Panc1 (cell line): ENCODE measurements around the gene CCRL2. TPM values are rescaled to one million over a fixed set of nuclear protein-coding genes. Genes with fewer than 3 reads are reported as not detected.

ENCODE experiments used
- ATAC-seq: fragments of 200-7000 bp; cut with Tn5 transposase; 2 replicates; pipeline ENCODE4 v1.9.1; 2020; ENCODE audit warnings: mild to moderate bottlenecking, moderate library complexity
- BruUV-seq: library from RNA; stranded (reverse); fragments of 400-500 nt; replicated peaks from 2 replicates; lab custom pipeline; 2021; lab: Mats Ljungman, UMichigan
- CTCF ChIA-PET: fragments of 300-600 bp; sonication (Branson Sonifier 250); formaldehyde crosslinking; loops from one replicate; lab custom pipeline; 2022; ENCODE audit warnings: antibody characterized with exemption; lab: Charles Lee
- POLR2A ChIA-PET: fragments of 300-600 bp; sonication (Branson Sonifier 250); formaldehyde crosslinking; loops from one replicate; lab custom pipeline; 2022; ENCODE audit warnings: antibody characterized with exemption; lab: Charles Lee
- DNase-seq: peaks from one replicate; pipeline ENCODE4 v3.0.0-alpha.2; 2010; ENCODE audit warnings: low read depth, low spot score
- H3K27ac ChIP-seq: 2 replicates; pipeline ENCODE4 v1.5.1; 2011; ENCODE audit warnings: mild to moderate bottlenecking, low read length, inconsistent platforms
- H3K27me3 ChIP-seq: fragments of 200-500 bp; sonication (Bioruptor generic); 2 replicates; pipeline ENCODE4 v1.6.0; 2014; ENCODE audit warnings: low read length, inconsistent platforms; ENCODE audit not compliant: control insufficient read depth, insufficient read depth
- H3K36me3 ChIP-seq: fragments of 200-500 bp; sonication (Bioruptor generic); 2 replicates; pipeline ENCODE4 v1.5.1; 2014; ENCODE audit warnings: inconsistent platforms, mild to moderate bottlenecking, low read length, moderate library complexity; ENCODE audit not compliant: control insufficient read depth, insufficient read depth
- H3K4me1 ChIP-seq: 2 replicates; pipeline ENCODE4 v1.5.1; 2011; ENCODE audit warnings: inconsistent platforms, mild to moderate bottlenecking, low read length, moderate library complexity; ENCODE audit not compliant: control insufficient read depth, insufficient read depth
- H3K4me3 ChIP-seq, 2 experiments: 2 replicates each; pipeline ENCODE4 v1.5.1; 2011 to 2012; ENCODE audit warnings: low read depth in 2 of 2, low read length in 2 of 2, mild to moderate bottlenecking in 2 of 2, inconsistent platforms in 1 of 2, moderate library complexity in 1 of 2
- H3K9me3 ChIP-seq: fragments of 200-500 bp; sonication (Bioruptor generic); 2 replicates; pipeline ENCODE4 v1.5.1; 2014; ENCODE audit warnings: low read depth, mild to moderate bottlenecking, inconsistent platforms, low read length, moderate library complexity; ENCODE audit not compliant: control insufficient read depth, insufficient read depth
- CTCF ChIP-seq: fragments of 450-650 bp; IDR thresholded peaks from 2 replicates; pipeline ENCODE4 v1.5.1; 2017; ENCODE audit warnings: mild to moderate bottlenecking
- POLR2AphosphoS5 ChIP-seq: IDR thresholded peaks from 2 replicates; pipeline ENCODE4 v1.6.1; 2012; ENCODE audit warnings: mild to moderate bottlenecking, low read depth, low read length, moderate library complexity
- REST ChIP-seq, 2 experiments: IDR thresholded peaks; 2 replicates each; pipeline ENCODE4 v1.6.1; 2011 to 2012; ENCODE audit warnings: low read depth in 2 of 2, control low read depth in 1 of 2, low read length in 1 of 2, mild to moderate bottlenecking in 1 of 2, moderate library complexity in 1 of 2; ENCODE audit not compliant: insufficient read depth in 1 of 2
- SIN3A ChIP-seq: IDR thresholded peaks from 2 replicates; pipeline ENCODE4 v1.6.1; 2012; ENCODE audit warnings: low read depth, mild to moderate bottlenecking, low read length, moderate library complexity, borderline replicate concordance; ENCODE audit not compliant: insufficient read depth
- TCF7L2 ChIP-seq: IDR thresholded peaks from 2 replicates; pipeline ENCODE4 v1.6.1; 2011; ENCODE audit warnings: mild to moderate bottlenecking, low read depth, low read length, inconsistent platforms
- in situ Hi-C: cut with HindIII; loops from 2 replicates; pipeline ENCODE4 v1.10.0; 2016; ENCODE audit warnings: low sequenced_read_pairs, low pct_unique_long_range_greater_than_20kb
- intact Hi-C: fragments of 100-400 bp; cut with micrococcal nuclease; formaldehyde crosslinking; loops from one replicate; pipeline ENCODE4 v1.10.0; 2022; ENCODE audit not compliant: unreplicated experiment
- total RNA-seq: library from RNA; stranded (reverse); gene quantifications from one replicate; pipeline ENCODE4 v1.2.1, GENCODE V29; 2021; ENCODE audit not compliant: unreplicated experiment

The CCRL2 gene
- total RNA-seq, 1 experiment from 2014 or later = not detected

GRCh38 chr3:46416811-46417510 lies 9.9 kb downstream of the CCRL2 start:
- BruUV-seq = no TSS peak
- no peak for TF ChIP-seq TCF7L2
- TF ChIP-seq CTCF = no peak
- no peak for TF ChIP-seq SIN3A
- no peak for TF ChIP-seq REST (IDR thresholded peaks at IDR 0.05; ENCODE audit: insufficient read depth in 1 of 2, low read depth in 2 of 2, low read length in 1 of 2)
- TF ChIP-seq POLR2AphosphoS5 = no peak
- Histone ChIP-seq H3K9me3 (no peaks in the 10 kb centered on the region), H3K4me1 (no peaks in the 10 kb centered on the region), H3K27ac (no peak overlapping the region), H3K36me3 (no peaks in the 10 kb centered on the region), H3K4me3 (no peak overlapping the region), H3K27me3 (no peaks in the 10 kb centered on the region)
- in situ Hi-C loops (no loop called here), intact Hi-C loops (no loop called here)
- CTCF ChIA-PET = no interaction called here
- ATAC-seq = no peak
- no peak for DNase-seq
- POLR2A ChIA-PET = no interaction called here

- H3K4me3 ChIP-seq = no peak overlapping the region
- POLR2A ChIA-PET = no interaction called here
- H3K36me3 ChIP-seq = no peaks in the 10 kb centered on the region
- no peaks in the 10 kb centered on the region for H3K9me3 ChIP-seq
- BruUV-seq = no TSS peak
- CTCF ChIA-PET = no interaction called here
- H3K4me1 ChIP-seq = no peaks in the 10 kb centered on the region
- intact Hi-C loops = no loop called here
- TF ChIP-seq POLR2AphosphoS5 = no peak
- TF ChIP-seq TCF7L2 = no peak
- no peak for TF ChIP-seq SIN3A
- TF ChIP-seq CTCF = no peak
- TF ChIP-seq REST (IDR thresholded peaks at IDR 0.05; ENCODE audit: insufficient read depth in 1 of 2, low read depth in 2 of 2, low read length in 1 of 2) = no peak
- DNase-seq = no peak
- H3K27ac ChIP-seq = no peak overlapping the region
- no peaks in the 10 kb centered on the region for H3K27me3 ChIP-seq
- no peak for ATAC-seq
- in situ Hi-C loops = no loop called here
Observed at GRCh38 chr3:46417841-46418611, 11.0 kb downstream of the CCRL2 start.
